H1 (cell line): ENCODE measurements around the gene TNRC6C. TPM values are rescaled to one million over a fixed set of nuclear protein-coding genes. Genes with fewer than 3 reads are reported as not detected.

Experiments used
- CTCF ChIA-PET: fragments of 300-600 bp; sonication (Branson Sonifier 250); formaldehyde crosslinking; loops from one replicate; lab custom pipeline; 2021; ENCODE audit not compliant: partially characterized antibody; lab: Charles Lee
- POLR2A ChIA-PET: fragments of 300-600 bp; sonication (Branson Sonifier 250); formaldehyde crosslinking; loops from one replicate; lab custom pipeline; 2021; ENCODE audit warnings: inconsistent platforms; ENCODE audit not compliant: partially characterized antibody; lab: Charles Lee
- DNase-seq, 2 experiments: peaks; one replicate each; pipeline versions ENCODE4 v3.0.0 to v3.0.0-alpha.2; 2010 to 2022; ENCODE audit warnings: low spot score in 2 of 2, low read depth in 1 of 2, mixed read lengths in 1 of 2
- FAIRE-seq: peaks from 2 replicates; lab custom pipeline; 2011; peaks lifted over from hg19 to GRCh38; lab: Jason Lieb, UNC
- H2AFZ ChIP-seq: 2 replicates; pipeline ENCODE4 v1.8.1; 2012; ENCODE audit warnings: low read length, inconsistent platforms
- H2AK5ac ChIP-seq: 2 replicates; pipeline ENCODE4 v1.6.1; 2013; ENCODE audit warnings: low read depth, low read length
- H2BK120ac ChIP-seq: replicated peaks from 2 replicates; pipeline ENCODE3; 2013; ENCODE audit warnings: low read depth, low read length, inconsistent platforms
- H2BK12ac ChIP-seq: 2 replicates; pipeline ENCODE4 v1.6.1; 2013; ENCODE audit warnings: low read depth, low read length
- H2BK15ac ChIP-seq: 2 replicates; pipeline ENCODE4 v1.6.1; 2013; ENCODE audit warnings: low read length
- H2BK20ac ChIP-seq: 2 replicates; pipeline ENCODE4 v1.6.1; 2013; ENCODE audit warnings: low read length
- H2BK5ac ChIP-seq: 2 replicates; pipeline ENCODE4 v1.6.1; 2013; ENCODE audit warnings: low read depth, low read length
- H3K14ac ChIP-seq: 2 replicates; pipeline ENCODE4 v1.6.1; 2013; ENCODE audit warnings: inconsistent platforms; ENCODE audit not compliant: insufficient read length
- H3K18ac ChIP-seq: 2 replicates; pipeline ENCODE4 v1.6.1; 2013; ENCODE audit warnings: low read length; ENCODE audit errors: extremely low read depth
- H3K23ac ChIP-seq: 2 replicates; pipeline ENCODE4 v1.6.1; 2013; ENCODE audit warnings: inconsistent platforms; ENCODE audit not compliant: insufficient read length
- H3K23me2 ChIP-seq: 2 replicates; pipeline ENCODE4 v1.6.1; 2013; ENCODE audit warnings: low read depth, low read length
- H3K27ac ChIP-seq: 2 replicates; pipeline ENCODE4 v1.6.1; 2011; ENCODE audit warnings: low read depth, low read length, inconsistent platforms
- H3K27me3 ChIP-seq, 4 experiments: replicated peaks in 1 of 4; 1 replicate in 1 of 4; 2 replicates in 3 of 4; pipeline versions ENCODE4 v1.6.1 to v1.8.1; 2011 to 2013; ENCODE audit warnings: low read length in 3 of 4, mild to moderate bottlenecking in 3 of 4, inconsistent platforms in 2 of 4, mixed read lengths in 2 of 4, moderate library complexity in 1 of 4; ENCODE audit not compliant: control insufficient read depth in 3 of 4, insufficient read depth in 3 of 4; ENCODE audit errors: extremely low read depth in 1 of 4
- H3K36me3 ChIP-seq, 4 experiments: 2 replicates each; pipeline versions ENCODE4 v1.6.1 to v1.8.1; 2011 to 2013; ENCODE audit warnings: mild to moderate bottlenecking in 4 of 4, low read length in 3 of 4, moderate library complexity in 2 of 4, control low read depth in 1 of 4, inconsistent platforms in 1 of 4; ENCODE audit not compliant: insufficient read depth in 4 of 4, control insufficient read depth in 2 of 4
- H3K4ac ChIP-seq: replicated peaks from 2 replicates; pipeline ENCODE3; 2013; ENCODE audit warnings: low read length, low read depth, mixed read lengths, inconsistent platforms; ENCODE audit not compliant: insufficient read length
- H3K4me1 ChIP-seq, 4 experiments: replicated peaks in 1 of 4; 1 replicate in 1 of 4; 2 replicates in 3 of 4; pipeline versions ENCODE4 v1.6.1 to v1.8.1; 2011 to 2013; ENCODE audit warnings: low read length in 3 of 4, inconsistent platforms in 2 of 4, mixed read lengths in 1 of 4; ENCODE audit not compliant: insufficient read depth in 4 of 4, control insufficient read depth in 3 of 4
- H3K4me2 ChIP-seq, 2 experiments: 2 replicates each; pipeline versions ENCODE4 v1.6.1 to v1.8.1; 2011 to 2013; ENCODE audit warnings: low read depth in 2 of 2, low read length in 2 of 2, control low read depth in 1 of 2, inconsistent platforms in 1 of 2, mild to moderate bottlenecking in 1 of 2; ENCODE audit not compliant: insufficient read depth in 1 of 2
- H3K4me3 ChIP-seq, 4 experiments: fragments of 200-600, 300-600 bp in 1 of 4; sonication (generic), shearing (Covaris generic), sonication (Bioruptor Twin) in 1 of 4; 2 replicates each; pipeline versions ENCODE4 v1.5.1 to v1.8.1; 2011 to 2016; ENCODE audit warnings: low read length in 4 of 4, low read depth in 3 of 4, control low read depth in 2 of 4, inconsistent platforms in 2 of 4, mild to moderate bottlenecking in 2 of 4, mixed read lengths in 1 of 4, moderate library complexity in 1 of 4; ENCODE audit not compliant: insufficient read depth in 2 of 4; ENCODE audit errors: extremely low read depth in 1 of 4
- H3K56ac ChIP-seq: replicated peaks from 2 replicates; pipeline ENCODE3; 2013; ENCODE audit warnings: low read depth, mild to moderate bottlenecking, mixed read lengths, low read length, inconsistent platforms; ENCODE audit not compliant: insufficient read length
- H3K79me1 ChIP-seq: 2 replicates; pipeline ENCODE4 v1.6.1; 2013; ENCODE audit warnings: low read depth, low read length, control low read depth
- H3K79me2 ChIP-seq, 2 experiments: 2 replicates each; pipeline versions ENCODE4 v1.6.1 to v1.8.1; 2012 to 2013; ENCODE audit warnings: low read length in 2 of 2, mild to moderate bottlenecking in 2 of 2, inconsistent platforms in 1 of 2; ENCODE audit not compliant: insufficient read depth in 2 of 2, control insufficient read depth in 1 of 2
- H3K9ac ChIP-seq, 4 experiments: replicated peaks in 1 of 4; 1 replicate in 1 of 4; 2 replicates in 3 of 4; pipeline versions ENCODE4 v1.6.1 to v1.8.1; 2011 to 2013; ENCODE audit warnings: low read depth in 3 of 4, low read length in 3 of 4, control low read depth in 2 of 4, mild to moderate bottlenecking in 2 of 4, moderate library complexity in 2 of 4, inconsistent platforms in 1 of 4; ENCODE audit errors: extremely low read depth in 1 of 4
- H3K9me3 ChIP-seq, 2 experiments: 2 replicates each; pipeline versions ENCODE4 v1.6.1 to v1.8.1; 2012 to 2013; ENCODE audit warnings: mild to moderate bottlenecking in 2 of 2, moderate library complexity in 2 of 2, control low read depth in 1 of 2, inconsistent platforms in 1 of 2, low read depth in 1 of 2, low read length in 1 of 2, mixed read lengths in 1 of 2; ENCODE audit not compliant: insufficient read depth in 2 of 2
- H4K20me1 ChIP-seq, 2 experiments: replicated peaks in 1 of 2; 2 replicates each; pipeline versions ENCODE3 to v1.8.1; 2011 to 2013; ENCODE audit warnings: inconsistent platforms in 2 of 2, low read length in 2 of 2, mild to moderate bottlenecking in 1 of 2; ENCODE audit not compliant: insufficient read depth in 2 of 2, control insufficient read depth in 1 of 2
- H4K5ac ChIP-seq: 2 replicates; pipeline ENCODE4 v1.6.1; 2013; ENCODE audit warnings: low read length, low read depth, mixed read lengths, inconsistent platforms; ENCODE audit not compliant: insufficient read length
- H4K8ac ChIP-seq: 2 replicates; pipeline ENCODE4 v1.8.0; 2013; ENCODE audit warnings: mild to moderate bottlenecking, moderate library complexity, low read length, inconsistent platforms; ENCODE audit not compliant: insufficient read depth; ENCODE audit errors: extremely low read depth
- H4K91ac ChIP-seq: replicated peaks from 2 replicates; pipeline ENCODE3; 2013; ENCODE audit warnings: low read length, mixed read lengths, inconsistent platforms; ENCODE audit not compliant: insufficient read length
- BCL11A ChIP-seq, 2 experiments: IDR thresholded peaks; one replicate each; pipeline ENCODE4 v1.6.1; 2011; ENCODE audit warnings: low read depth in 2 of 2, low read length in 2 of 2, mild to moderate bottlenecking in 2 of 2
- FOSL1 ChIP-seq: IDR thresholded peaks from 2 replicates; pipeline ENCODE4 v1.6.1; 2011; ENCODE audit warnings: mild to moderate bottlenecking, low read depth, low read length, moderate library complexity; ENCODE audit not compliant: insufficient read depth
- HDAC6 ChIP-seq: IDR thresholded peaks from one replicate; pipeline ENCODE4 v1.7.1; 2012; ENCODE audit warnings: low read depth, mild to moderate bottlenecking, inconsistent platforms, low read length, moderate library complexity
- JUND ChIP-seq: IDR thresholded peaks from 2 replicates; pipeline ENCODE4 v1.6.1; 2011; ENCODE audit warnings: mild to moderate bottlenecking, improper control_type of control experiment, low read length
- POLR2A ChIP-seq, 2 experiments: IDR thresholded peaks; 1 replicate in 1 of 2; 2 replicates in 1 of 2; pipeline ENCODE4 v1.6.1; 2011; ENCODE audit warnings: low read depth in 2 of 2, low read length in 2 of 2, mild to moderate bottlenecking in 2 of 2; ENCODE audit errors: control extremely low read depth in 1 of 2
- SRF ChIP-seq: IDR thresholded peaks from 2 replicates; pipeline ENCODE4 v1.6.1; 2011; ENCODE audit warnings: mild to moderate bottlenecking, low read depth, low read length, moderate library complexity
- TAF1 ChIP-seq: IDR thresholded peaks from 2 replicates; pipeline ENCODE4 v1.6.1; 2011; ENCODE audit warnings: mild to moderate bottlenecking, low read depth, low read length
- TCF12 ChIP-seq: IDR thresholded peaks from 2 replicates; pipeline ENCODE4 v1.6.1; 2011; ENCODE audit warnings: low read depth, mild to moderate bottlenecking, low read length
- TEAD4 ChIP-seq: IDR thresholded peaks from 2 replicates; pipeline ENCODE4 v1.6.1; 2012; ENCODE audit warnings: low read depth, low read length, inconsistent platforms, mixed read lengths
- ZNF274 ChIP-seq: IDR thresholded peaks from 2 replicates; pipeline ENCODE4 v1.7.0; 2012; ENCODE audit warnings: low read length, borderline replicate concordance; ENCODE audit errors: extremely low read depth
- WGBS, 2 experiments: shearing (Covaris generic) in 1 of 2; methylation state at CpG; one replicate each; pipeline versions ENCODE4 v1.1.6 to v1.1.7; 2013 to 2015; ENCODE audit warnings: low lambda C conversion rate in 2 of 2, mixed read lengths in 2 of 2, inconsistent platforms in 1 of 2, low coverage in 1 of 2, missing lambda C conversion rate in 1 of 2; ENCODE audit not compliant: insufficient replicate concordance in 2 of 2, insufficient coverage in 1 of 2, insufficient read length in 1 of 2; ENCODE audit errors: extremely low coverage in 1 of 2, missing lambda C conversion rate in 1 of 2; 5-methylcytosine and 5-hydroxymethylcytosine counted together
- polyA plus RNA-seq, 7 experiments: library from polyadenylated mRNA; depleted of rRNA in 3 of 7; stranded (reverse) in 5 of 7; unstranded in 2 of 7; fragments of >200 nt in 5 of 7; fragments of 200-250 nt in 2 of 7; gene quantifications; 1 replicate in 5 of 7; 2 replicates in 1 of 7; 4 replicates in 1 of 7; pipeline versions ENCODE4 v1.2.1 to v1.2.3, GENCODE V29; 2011 to 2013; ENCODE audit warnings: missing spikeins in 2 of 7, mixed read lengths in 2 of 7
- total RNA-seq: library from RNA; stranded (reverse); fragmentation: NEBNext Ultra II Directional; extraction: Animal tissue kit (Norgen Biotek cat#: 25700); gene quantifications from 2 replicates; pipeline ENCODE4 v1.2.1, GENCODE V29; 2021

Gene TNRC6C
- total and polyA plus RNA-seq, 2 of the 8 experiments (the other 6 are each of a cell fraction or from before 2014, with no cell fraction given): 2.8 to 28.9 TPM

- H2AK5ac ChIP-seq: no peak overlapping the region
Observed at GRCh38 chr17:78108726-78109488, 150.4 kb downstream of the TNRC6C start.

More at GRCh38 chr17:78108726-78109488, 150.4 kb downstream of the TNRC6C start:
- no peak overlapping the region for H2BK5ac ChIP-seq
- no peak overlapping the region for H2BK12ac ChIP-seq
- no peaks in the 10 kb centered on the region; a peak in 1 of 7 replicates for H3K4me1 ChIP-seq
- H3K4ac ChIP-seq: no peak overlapping the region
- H3K27me3 ChIP-seq: no peaks in the 10 kb centered on the region
- H4K5ac ChIP-seq: no peak overlapping the region
- no peaks in the 10 kb centered on the region for H3K9me3 ChIP-seq
- no peaks in the 10 kb centered on the region for H3K79me1 ChIP-seq
- no peak overlapping the region for H2AFZ ChIP-seq
- H4K91ac ChIP-seq: no peak overlapping the region
- no peak overlapping the region for H3K27ac ChIP-seq
- no peak for FAIRE-seq
- H3K79me2 ChIP-seq: no peaks in the 10 kb centered on the region
- H2BK15ac ChIP-seq: no peak overlapping the region
- no peaks in the 10 kb centered on the region for H3K23me2 ChIP-seq
- WGBS, 2 experiments: 93% methylated on average over 18 of the region's 18 CpGs; no CpG with 5 or more reads in 1 of the 2 experiments
- TF ChIP-seq SRF (no peak), TEAD4 (no peak), POLR2A (IDR thresholded peaks at IDR 0.05; ENCODE audit: control extremely low read depth in 1 of 2, low read depth in 2 of 2, low read length in 2 of 2) (no peak), FOSL1 (no peak), TAF1 (no peak), TCF12 (no peak), HDAC6 (no peak), JUND (no peak), BCL11A (IDR thresholded peaks at IDR 0.05; ENCODE audit: low read depth in 2 of 2, low read length in 2 of 2) (no peak), ZNF274 (no peak)
- no peak overlapping the region for H3K56ac ChIP-seq
- H3K9ac ChIP-seq: no peak overlapping the region
- H3K4me2 ChIP-seq: no peak overlapping the region
- peaks cover 2 to 3% of the 10 kb centered on the region in 2 experiments for H4K20me1 ChIP-seq
- ChIA-PET CTCF (interaction anchor here (0.7 to 3.0 kb wide), 9 partner anchors 11 to 252 kb away, joined by 3 to 8 read pairs (median 4); no protein-coding TSS in a partner anchor), POLR2A (interaction anchor here (0.9 to 1.2 kb wide), 4 partner anchors 9 to 78 kb away, joined by 3 read pairs; partner anchors contain the start of gene TK1)
- no peak overlapping the region for H3K18ac ChIP-seq
- H3K23ac ChIP-seq: no peak overlapping the region
- no peak overlapping the region for H3K4me3 ChIP-seq
- no peak overlapping the region for H3K14ac ChIP-seq
- H2BK20ac ChIP-seq: no peak overlapping the region
- peaks cover 0 to 19% (median 7%) of the 10 kb centered on the region in 4 experiments; a peak in 5 of 8 replicates for H3K36me3 ChIP-seq
- DNase-seq: no peak
- no peak overlapping the region for H2BK120ac ChIP-seq
- no peak overlapping the region for H4K8ac ChIP-seq
